RPMI8226 (cell line): ENCODE results near the gene LMTK2.
A peak's percentile ranks its signal among the peaks of the same experiment; 100 is the strongest.
"Not testable (repeated sequence)": the region's sequence is repeated elsewhere in the genome, so short reads cannot be mapped to it uniquely, and the experiment has no call there.

Experiments
- DNase-seq: peaks from one replicate; pipeline ENCODE4 v3.0.0-alpha.2; 2015

LMTK2 gene

GRCh38 chr7:98107313-98107721 is 655 bp downstream of the LMTK2 start:
- peak; percentile 52 for DNase-seq

GRCh38 chr7:98110249-98111022 is 3.8 kb downstream of the LMTK2 start:
- no peak for DNase-seq

- no peak for DNase-seq
Observed at GRCh38 chr7:98112077-98112476, 5.4 kb downstream of the LMTK2 start.

GRCh38 chr7:98115746-98116525 is 9.3 kb downstream of the LMTK2 start:
- no peak for DNase-seq

GRCh38 chr7:98116656-98117461 is 10.2 kb downstream of the LMTK2 start:
- DNase-seq, result no peak

GRCh38 chr7:98119256-98119918 is 12.7 kb downstream of the LMTK2 start:
- DNase-seq, result no peak

GRCh38 chr7:98120559-98120958 is 13.9 kb downstream of the LMTK2 start:
- DNase-seq, result no peak

GRCh38 chr7:98121388-98121787 is 14.7 kb downstream of the LMTK2 start:
- not testable (repeated sequence) for DNase-seq

GRCh38 chr7:98123365-98123696 is 16.7 kb downstream of the LMTK2 start:
- DNase-seq, result no peak

- no peak for DNase-seq
Observed at GRCh38 chr7:98125759-98126158, 19.1 kb downstream of the LMTK2 start.

GRCh38 chr7:98126311-98127142 is 19.9 kb downstream of the LMTK2 start:
- DNase-seq, result no peak

GRCh38 chr7:98128346-98128745 is 21.7 kb downstream of the LMTK2 start:
- DNase-seq, result no peak

- DNase-seq, result no peak
Observed at GRCh38 chr7:98130959-98131358, 24.3 kb downstream of the LMTK2 start.

GRCh38 chr7:98133181-98133580 is 26.5 kb downstream of the LMTK2 start:
- peak; percentile 86 for DNase-seq

GRCh38 chr7:98133621-98134303 is 27.1 kb downstream of the LMTK2 start:
- DNase-seq, result peak; percentile 23

- no peak for DNase-seq
Observed at GRCh38 chr7:98134420-98135228, 28.0 kb downstream of the LMTK2 start.

- DNase-seq, result no peak
Observed at GRCh38 chr7:98135984-98136383, 29.3 kb downstream of the LMTK2 start.

GRCh38 chr7:98136423-98136822 is 29.8 kb downstream of the LMTK2 start:
- DNase-seq, result no peak

GRCh38 chr7:98137134-98137825 is 30.6 kb downstream of the LMTK2 start:
- no peak for DNase-seq

- DNase-seq, result no peak
Observed at GRCh38 chr7:98137826-98138151, 31.1 kb downstream of the LMTK2 start.
